ENCODE data around the gene PTH1R. TPM values are rescaled to one million over a fixed set of nuclear protein-coding genes. Genes with fewer than 3 reads are reported as not detected.
A peak's percentile ranks its signal among the peaks of the same experiment; 100 is the strongest.

PTH1R gene
- total RNA-seq, 1 donor from 2014 or later = 13.0 TPM

DNA sequence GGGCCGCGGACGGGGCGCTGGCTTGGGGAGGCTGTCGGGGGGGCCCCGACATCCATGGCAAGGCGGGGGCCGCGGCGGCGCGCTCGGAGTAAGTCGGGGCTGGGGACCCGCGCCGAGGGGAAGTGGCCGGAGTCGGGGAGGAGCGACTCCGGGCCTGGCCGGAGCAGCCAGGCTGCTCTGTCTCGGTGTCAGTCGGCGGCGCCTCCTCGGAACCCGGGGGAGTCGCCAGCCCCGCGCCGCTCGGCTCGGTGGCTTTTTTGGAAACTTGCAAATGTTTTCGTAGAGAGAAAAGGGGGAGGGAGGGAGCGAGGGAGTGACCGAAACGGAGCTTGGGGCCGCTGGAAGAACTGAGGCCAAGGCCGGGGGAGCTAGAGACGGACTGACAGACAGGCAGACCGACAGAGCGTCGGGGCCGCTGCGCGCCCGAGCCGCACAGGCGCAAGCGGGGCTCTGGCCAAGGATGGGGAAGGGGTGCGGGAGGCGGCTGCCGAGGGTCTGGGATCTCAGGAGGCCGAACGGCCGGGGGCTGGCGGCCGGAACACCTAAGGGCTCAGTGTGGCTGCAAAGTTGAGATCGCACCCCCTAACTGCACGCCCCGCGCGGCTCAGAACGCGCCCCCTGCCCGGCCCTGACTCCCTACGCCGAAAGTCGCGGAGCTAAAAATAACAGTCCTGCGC, 5.0 kb downstream of the PTH1R start:
- intact Hi-C loops (cut with DNase I) = loop anchor here (2.0 kb wide), 1 partner anchor 16 kb away; no protein-coding TSS in a partner anchor
- Histone ChIP-seq H3K9me3 (no peaks in the 10 kb centered on the region), H3K4me1 (peaks cover 58% of the 10 kb centered on the region), H3K27ac (peak overlapping the region; percentile 89), H3K4me3 (peak overlapping the region; percentile 62 to 71), H3K27me3 (no peaks in the 10 kb centered on the region), H3K36me3 (no peaks in the 10 kb centered on the region)
- DNase-seq (ENCODE audit: extremely low spot score in 2 of 2) = no peak
- TF ChIP-seq POLR2AphosphoS5 (IDR thresholded peaks at IDR 0.05; ENCODE audit: insufficient read depth in 1 of 2, low read depth in 1 of 2) (peak in 1 of 2 donors; percentile 45), CTCF (IDR thresholded peaks at IDR 0.05) (no peak), POLR2A (IDR thresholded peaks at IDR 0.05) (peak in 1 of 2 donors; percentile 27)

DNA sequence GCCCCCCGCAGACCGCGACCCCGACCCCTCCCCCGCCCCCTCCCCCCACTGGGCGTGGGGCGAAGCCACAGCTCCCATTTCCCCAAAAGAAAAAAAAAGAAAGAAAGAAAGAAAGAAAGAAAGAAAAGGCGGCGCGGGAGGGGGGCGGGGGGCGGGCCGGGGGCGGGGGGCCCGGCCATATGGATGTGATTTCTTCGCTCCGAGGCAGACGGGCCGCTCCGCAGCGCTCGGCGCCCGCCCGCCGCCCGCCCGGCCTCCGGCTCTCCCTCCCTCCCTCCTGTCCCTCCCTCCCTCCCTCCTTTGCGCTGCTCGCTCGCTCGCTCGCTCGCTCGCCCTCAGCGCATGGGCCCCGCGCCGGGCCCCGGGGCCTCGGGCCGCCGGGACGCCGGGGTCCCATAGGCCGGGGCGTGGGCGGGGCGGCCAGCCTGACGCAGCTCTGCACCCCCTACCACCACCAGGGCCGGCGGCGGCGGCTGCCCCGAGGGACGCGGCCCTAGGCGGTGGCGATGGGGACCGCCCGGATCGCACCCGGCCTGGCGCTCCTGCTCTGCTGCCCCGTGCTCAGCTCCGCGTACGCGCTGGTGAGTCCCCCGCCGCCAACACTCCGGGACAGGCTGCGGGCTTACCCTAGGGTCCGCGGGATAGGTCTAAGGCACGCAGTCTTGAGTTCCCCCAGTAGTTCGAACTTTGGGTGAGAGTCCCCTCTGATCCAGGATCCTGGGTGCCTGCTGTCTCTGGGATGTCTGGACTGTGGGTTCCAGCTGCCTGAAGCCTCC, 5.7 kb downstream of the PTH1R start:
- TF ChIP-seq POLR2AphosphoS5 (IDR thresholded peaks at IDR 0.05; ENCODE audit: insufficient read depth in 1 of 2, low read depth in 1 of 2) (no peak), POLR2A (IDR thresholded peaks at IDR 0.05) (no peak), CTCF (IDR thresholded peaks at IDR 0.05) (no peak)
- peak overlapping the region; percentile 89 for H3K27ac ChIP-seq
- H3K4me1 ChIP-seq = peaks cover 52% of the 10 kb centered on the region
- intact Hi-C loops (cut with DNase I) = loop anchor here (2.0 kb wide), 1 partner anchor 16 kb away; no protein-coding TSS in a partner anchor
- H3K9me3 ChIP-seq = no peaks in the 10 kb centered on the region
- H3K27me3 ChIP-seq = no peaks in the 10 kb centered on the region
- peak overlapping the region; percentile 62 to 71 for H3K4me3 ChIP-seq
- no peaks in the 10 kb centered on the region for H3K36me3 ChIP-seq
- no peak for DNase-seq (ENCODE audit: extremely low spot score in 2 of 2)

DNA sequence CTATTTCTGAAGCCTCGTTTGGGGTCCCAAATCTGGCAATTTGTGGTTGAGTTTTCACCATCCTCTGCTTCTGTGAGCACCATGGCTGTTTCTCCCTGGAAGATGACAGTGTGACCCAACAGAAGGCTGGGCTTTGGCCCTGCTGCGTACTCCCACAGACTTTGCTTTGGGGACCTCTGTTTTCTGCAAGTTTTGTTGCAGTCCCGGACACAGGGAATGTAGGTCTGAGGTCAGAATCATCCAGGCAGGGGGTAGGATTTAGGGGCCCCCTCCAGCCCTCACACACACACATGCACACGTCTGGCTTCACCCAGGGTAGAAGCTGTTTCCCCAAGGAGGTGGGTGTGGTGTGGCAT, 6.3 kb downstream of the PTH1R start:
- no peaks in the 10 kb centered on the region for H3K36me3 ChIP-seq
- H3K27me3 ChIP-seq = no peaks in the 10 kb centered on the region
- peaks cover 47% of the 10 kb centered on the region for H3K4me1 ChIP-seq
- H3K9me3 ChIP-seq = no peaks in the 10 kb centered on the region
- intact Hi-C loops (cut with DNase I) = loop anchor here (2.0 kb wide), 1 partner anchor 17 kb away; no protein-coding TSS in a partner anchor
- TF ChIP-seq POLR2A (IDR thresholded peaks at IDR 0.05) (no peak), CTCF (IDR thresholded peaks at IDR 0.05) (no peak), POLR2AphosphoS5 (IDR thresholded peaks at IDR 0.05; ENCODE audit: insufficient read depth in 1 of 2, low read depth in 1 of 2) (no peak)
- H3K27ac ChIP-seq = no peak overlapping the region
- no peak for DNase-seq (ENCODE audit: extremely low spot score in 2 of 2)
- peak overlapping the region; percentile 62 to 71 for H3K4me3 ChIP-seq

DNA sequence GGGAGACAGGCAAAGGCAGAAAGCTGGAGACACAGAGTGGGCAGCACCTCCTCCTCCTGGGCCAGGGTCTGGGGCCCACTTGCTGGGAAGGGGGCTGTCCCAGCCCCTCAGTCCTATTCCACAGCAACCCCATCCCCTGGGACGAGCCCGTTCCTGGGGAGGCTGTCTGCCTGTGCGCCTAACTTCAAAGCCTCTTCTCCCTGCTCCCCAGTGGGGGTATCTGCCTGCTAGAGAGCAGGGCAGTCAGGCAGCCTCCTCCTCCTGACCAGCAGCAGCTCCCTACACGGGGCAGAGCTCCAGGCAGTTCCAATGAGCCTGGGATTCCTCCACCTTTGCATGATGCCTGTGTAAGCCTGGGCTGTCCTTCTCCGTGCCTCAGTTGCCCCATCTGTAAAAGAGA, 6.9 kb downstream of the PTH1R start:
- TF ChIP-seq POLR2A (IDR thresholded peaks at IDR 0.05) = no peak
- no peak for TF ChIP-seq POLR2AphosphoS5 (IDR thresholded peaks at IDR 0.05; ENCODE audit: insufficient read depth in 1 of 2, low read depth in 1 of 2)
- TF ChIP-seq CTCF (IDR thresholded peaks at IDR 0.05) = no peak
- H3K4me1 ChIP-seq = peaks cover 44% of the 10 kb centered on the region
- no peak for DNase-seq (ENCODE audit: extremely low spot score in 2 of 2)
- peak overlapping the region in 1 of 2 donors; percentile 71 for H3K4me3 ChIP-seq
- no peaks in the 10 kb centered on the region for H3K9me3 ChIP-seq
- intact Hi-C loops (cut with DNase I) = no loop called here
- H3K27ac ChIP-seq = no peak overlapping the region
- H3K27me3 ChIP-seq = no peaks in the 10 kb centered on the region
- no peaks in the 10 kb centered on the region for H3K36me3 ChIP-seq

Data from vagina (tissue), 2 donors.